SK-N-SH (cell line): ENCODE measurements around the gene CDK14. TPM values are rescaled to one million over a fixed set of nuclear protein-coding genes. Genes with fewer than 3 reads are reported as not detected.
"Not testable (repeated sequence)": the region's sequence is repeated elsewhere in the genome, so short reads cannot be mapped to it uniquely, and the experiment has no call there.

Experiments used
- CTCF ChIA-PET: fragments of 300-600, 350-600 bp; formaldehyde crosslinking; extraction: SDS; loops from one replicate; lab custom pipeline; 2021; lab: Yijun Ruan, JAX
- POLR2A ChIA-PET: fragments of 350-600 bp; sonication (Branson Sonifier 250); formaldehyde crosslinking; extraction: SDS; loops from one replicate; lab custom pipeline; 2020; ENCODE audit warnings: antibody characterized with exemption, inconsistent platforms; lab: Yijun Ruan, JAX
- DNase-seq: peaks from one replicate; pipeline ENCODE4 v3.0.0; 2012
- H2AFZ ChIP-seq: fragments of 200-600 bp; sonication (generic); 2 replicates; pipeline ENCODE4 v1.8.1; 2016; ENCODE audit warnings: antibody characterized with exemption, mild to moderate bottlenecking, low read depth
- H3F3A ChIP-seq: fragments of 200-600 bp; sonication (generic); replicated peaks from 2 replicates; pipeline ENCODE3; 2016; ENCODE audit warnings: antibody characterized with exemption, mild to moderate bottlenecking; ENCODE audit not compliant: insufficient read depth
- H3K27ac ChIP-seq, 2 experiments: fragments of 200-500 bp in 1 of 2; fragments of 200-600 bp in 1 of 2; sonication (Bioruptor generic) in 1 of 2; sonication (generic), shearing (Covaris generic) in 1 of 2; 2 replicates each; pipeline versions ENCODE4 v1.5.1 to v1.6.1; 2014 to 2016; ENCODE audit warnings: low read depth in 2 of 2, inconsistent platforms in 1 of 2, low read length in 1 of 2, mild to moderate bottlenecking in 1 of 2, mixed read lengths in 1 of 2
- H3K27me3 ChIP-seq: fragments of 200-600 bp; sonication (generic), shearing (Covaris generic); 2 replicates; pipeline ENCODE4 v1.6.1; 2016; ENCODE audit warnings: mixed run types; ENCODE audit not compliant: insufficient read depth
- H3K36me3 ChIP-seq, 2 experiments: fragments of 200-500 bp in 1 of 2; fragments of 200-600 bp in 1 of 2; sonication (Bioruptor generic) in 1 of 2; sonication (generic) in 1 of 2; replicated peaks in 1 of 2; 2 replicates each; pipeline versions ENCODE3 to v1.5.1; 2014 to 2016; ENCODE audit warnings: low read length in 1 of 2, mild to moderate bottlenecking in 1 of 2; ENCODE audit not compliant: insufficient read depth in 2 of 2, control insufficient read depth in 1 of 2
- H3K4me1 ChIP-seq, 2 experiments: fragments of 200-500 bp in 1 of 2; fragments of 200-600 bp in 1 of 2; sonication (Bioruptor generic) in 1 of 2; sonication (generic), shearing (Covaris generic) in 1 of 2; 2 replicates each; pipeline versions ENCODE4 v1.5.1 to v1.6.1; 2014 to 2016; ENCODE audit warnings: low read depth in 1 of 2, low read length in 1 of 2, mixed run types in 1 of 2; ENCODE audit not compliant: insufficient read depth in 2 of 2, control insufficient read depth in 1 of 2
- H3K4me2 ChIP-seq: fragments of 200-600 bp; sonication (generic), shearing (Covaris generic); 2 replicates; pipeline ENCODE4 v1.6.1; 2017; ENCODE audit warnings: mixed run types
- H3K4me3 ChIP-seq, 2 experiments: fragments of 200-500 bp in 1 of 2; fragments of 200-600 bp in 1 of 2; sonication (Bioruptor generic) in 1 of 2; sonication (generic), shearing (Covaris generic) in 1 of 2; 2 replicates each; pipeline versions ENCODE4 v1.5.1 to v1.8.1; 2014 to 2016; ENCODE audit warnings: low read depth in 2 of 2, inconsistent platforms in 1 of 2, low read length in 1 of 2, mild to moderate bottlenecking in 1 of 2, mixed read lengths in 1 of 2, moderate library complexity in 1 of 2
- H3K79me2 ChIP-seq: fragments of 200-600 bp; sonication (generic); 2 replicates; pipeline ENCODE4 v1.8.1; 2017; ENCODE audit warnings: mild to moderate bottlenecking; ENCODE audit not compliant: insufficient read depth
- H3K9ac ChIP-seq: fragments of 200-600 bp; sonication (generic); 2 replicates; pipeline ENCODE4 v1.6.1; 2017; ENCODE audit warnings: mixed run types
- H3K9me2 ChIP-seq: fragments of 200-600 bp; sonication (generic); 2 replicates; pipeline ENCODE4 v1.6.1; 2017; ENCODE audit warnings: mixed run types
- H3K9me3 ChIP-seq: fragments of 200-600 bp; sonication (generic); 2 replicates; pipeline ENCODE4 v1.6.1; 2017; ENCODE audit warnings: mixed run types, mild to moderate bottlenecking, moderate library complexity
- H4K20me1 ChIP-seq: fragments of 200-600 bp; sonication (generic); 2 replicates; pipeline ENCODE4 v1.6.1; 2017; ENCODE audit warnings: mild to moderate bottlenecking, mixed run types; ENCODE audit not compliant: insufficient read depth
- CHD2 ChIP-seq: fragments of 150-350 bp; IDR thresholded peaks from 2 replicates; pipeline ENCODE4 v1.6.1; 2018; ENCODE audit warnings: low read length; ENCODE audit not compliant: partially characterized antibody
- ELF1 ChIP-seq: IDR thresholded peaks from 2 replicates; pipeline ENCODE4 v1.4.0; 2012
- EP300 ChIP-seq, 2 experiments: IDR thresholded peaks; 2 replicates each; pipeline versions ENCODE4 v1.4.0 to v1.6.1; 2012; ENCODE audit warnings: borderline replicate concordance in 1 of 2, low read depth in 1 of 2, low read length in 1 of 2
- EZH2phosphoT487 ChIP-seq: fragments of 200-600 bp; sonication (generic); IDR thresholded peaks from 2 replicates; pipeline ENCODE4 v1.6.1; 2017; ENCODE audit warnings: low read depth, mixed run types, mild to moderate bottlenecking, antibody characterized with exemption, moderate library complexity, borderline replicate concordance
- MAX ChIP-seq: IDR thresholded peaks from 2 replicates; pipeline ENCODE4 v1.4.0; 2012; ENCODE audit warnings: low read depth
- MEF2A ChIP-seq: IDR thresholded peaks from 2 replicates; pipeline ENCODE4 v1.4.0; 2012; ENCODE audit warnings: low read depth, borderline replicate concordance
- PBX3 ChIP-seq: IDR thresholded peaks from 2 replicates; pipeline ENCODE4; 2012
- RFX5 ChIP-seq: IDR thresholded peaks from 2 replicates; pipeline ENCODE4 v1.6.1; 2012; ENCODE audit warnings: mild to moderate bottlenecking, improper control_type of control experiment, low read length
- RXRA ChIP-seq: IDR thresholded peaks from 2 replicates; pipeline ENCODE4 v1.4.0; 2012; ENCODE audit warnings: low read depth, mild to moderate bottlenecking, borderline replicate concordance
- TAF1 ChIP-seq: IDR thresholded peaks from 2 replicates; pipeline ENCODE4 v1.6.1; 2012; ENCODE audit warnings: low read depth, mild to moderate bottlenecking, low read length, moderate library complexity, borderline replicate concordance
- TCF12 ChIP-seq: IDR thresholded peaks from 2 replicates; pipeline ENCODE4 v1.4.0; 2012
- TEAD4 ChIP-seq: IDR thresholded peaks from 2 replicates; pipeline ENCODE4 v1.4.0; 2012; ENCODE audit warnings: mild to moderate bottlenecking, borderline replicate concordance; ENCODE audit not compliant: insufficient read depth
- ZBTB33 ChIP-seq: IDR thresholded peaks from 2 replicates; pipeline ENCODE4 v1.4.0; 2012; ENCODE audit warnings: low read depth, borderline replicate concordance
- WGBS: methylation state at CpG from one replicate; pipeline ENCODE4 v1.1.6; 2017; ENCODE audit warnings: low lambda C conversion rate; 5-methylcytosine and 5-hydroxymethylcytosine counted together
- polyA plus RNA-seq, 3 experiments: library from polyadenylated mRNA; depleted of rRNA; stranded (reverse); fragments of >200 nt; gene quantifications; 2 replicates each; pipeline ENCODE4 v1.2.3, GENCODE V29; 2012

The CDK14 gene
- polyA plus RNA-seq, 1 of the 3 experiments (the other 2 are of a cell fraction): 13.9 TPM

GRCh38 chr7:90768301-90768700, 172.2 kb downstream of the CDK14 start:
- H3K4me2 ChIP-seq: no peak overlapping the region
- WGBS: 85% methylated on average over 6 of the region's 6 CpGs
- CTCF ChIA-PET: interaction anchor here (0.8 to 2.7 kb wide), 4 partner anchors 8 to 313 kb away, joined by 3 to 10 read pairs (median 5); no protein-coding TSS in a partner anchor

GRCh38 chr7:90769036-90769435, 172.9 kb downstream of the CDK14 start:
- TF ChIP-seq TAF1 (no peak), ELF1 (no peak), RXRA (no peak)
- H3K27me3 ChIP-seq: no peaks in the 10 kb centered on the region
- no peak overlapping the region for H3K9ac ChIP-seq
- ChIA-PET CTCF (interaction anchor here (0.8 to 2.7 kb wide), 5 partner anchors 8 to 314 kb away, joined by 3 to 10 read pairs (median 3); no protein-coding TSS in a partner anchor), POLR2A (no interaction called here)
- H3K9me2 ChIP-seq: no peaks in the 10 kb centered on the region
- H2AFZ ChIP-seq: no peak overlapping the region
- H3F3A ChIP-seq: peaks cover 6% of the 10 kb centered on the region
- H3K4me3 ChIP-seq: no peak overlapping the region
- no peak for DNase-seq
- H3K27ac ChIP-seq: no peak overlapping the region
- peaks cover 12 to 28% of the 10 kb centered on the region in 2 experiments; a peak in 3 of 4 replicates for H3K4me1 ChIP-seq
- H3K9me3 ChIP-seq: peaks cover 7% of the 10 kb centered on the region; the same call in 1 of the 2 replicates
- H3K79me2 ChIP-seq: peaks cover 41% of the 10 kb centered on the region
- no peaks in the 10 kb centered on the region; the same call in 1 of the 2 replicates for H4K20me1 ChIP-seq
- H3K4me2 ChIP-seq: no peak overlapping the region
- peaks cover 0 to 40% of the 10 kb centered on the region in 2 experiments for H3K36me3 ChIP-seq

More at GRCh38 chr7:90768301-90768700, 172.2 kb downstream of the CDK14 start:
- Histone ChIP-seq H3K4me3 (no peak overlapping the region), H3K36me3 (peaks cover 0 to 39% of the 10 kb centered on the region in 2 experiments), H3F3A (peaks cover 6% of the 10 kb centered on the region), H3K4me1 (peaks cover 12 to 28% of the 10 kb centered on the region in 2 experiments; a peak in 3 of 4 replicates), H3K79me2 (peaks cover 39% of the 10 kb centered on the region), H2AFZ (no peak overlapping the region), H3K9me3 (peaks cover 7% of the 10 kb centered on the region; the same call in 1 of the 2 replicates), H3K9me2 (no peaks in the 10 kb centered on the region), H3K9ac (no peak overlapping the region), H3K27ac (no peak overlapping the region), H4K20me1 (no peaks in the 10 kb centered on the region; the same call in 1 of the 2 replicates), H3K27me3 (no peaks in the 10 kb centered on the region)
- DNase-seq: no peak
- POLR2A ChIA-PET: no interaction called here
- TF ChIP-seq TEAD4: no peak

- H3K79me2 ChIP-seq: peaks cover 41% of the 10 kb centered on the region
- H3K9me2 ChIP-seq, H3F3A ChIP-seq, H3K27me3 ChIP-seq, H3K27ac ChIP-seq, DNase-seq, H3K4me3 ChIP-seq, H3K9me3 ChIP-seq, H2AFZ ChIP-seq, H4K20me1 ChIP-seq, POLR2A ChIA-PET, H3K4me2 ChIP-seq, H3K9ac ChIP-seq: not testable (repeated sequence)
- peaks cover 12 to 28% of the 10 kb centered on the region in 2 experiments; a peak in 3 of 4 replicates for H3K4me1 ChIP-seq
- 95% methylated on average over 5 of the region's 5 CpGs for WGBS
- CTCF ChIA-PET: interaction anchor here (0.6 to 2.7 kb wide), 3 partner anchors 9 to 265 kb away, joined by 3 to 10 read pairs (median 4); no protein-coding TSS in a partner anchor
- H3K36me3 ChIP-seq: peaks cover 0 to 40% of the 10 kb centered on the region in 2 experiments
Measured at GRCh38 chr7:90769566-90769965, 173.4 kb downstream of the CDK14 start.

- CTCF ChIA-PET: no interaction called here
- Histone ChIP-seq H3K79me2 (peaks cover 41% of the 10 kb centered on the region), H3K27me3 (no peaks in the 10 kb centered on the region), H3F3A (no peaks in the 10 kb centered on the region), H3K36me3 (peaks cover 0 to 40% of the 10 kb centered on the region in 2 experiments), H3K9ac (no peak overlapping the region), H3K27ac (no peak overlapping the region), H4K20me1 (no peaks in the 10 kb centered on the region), H3K4me3 (no peak overlapping the region), H2AFZ (no peak overlapping the region), H3K4me1 (peaks cover 8 to 23% of the 10 kb centered on the region in 2 experiments; a peak in 3 of 4 replicates), H3K9me3 (peaks cover 7% of the 10 kb centered on the region; the same call in 1 of the 2 replicates), H3K9me2 (no peaks in the 10 kb centered on the region), H3K4me2 (no peak overlapping the region)
- 86% methylated on average over 2 of the region's 2 CpGs for WGBS
- POLR2A ChIA-PET: no interaction called here
- no peak for DNase-seq
- TF ChIP-seq RFX5 (no peak), TCF12 (no peak), PBX3 (no peak), MAX (no peak), MEF2A (no peak), EP300 (IDR thresholded peaks at IDR 0.05; ENCODE audit: borderline replicate concordance in 1 of 2, low read depth in 1 of 2, low read length in 1 of 2) (no peak), CHD2 (no peak), EZH2phosphoT487 (no peak), ZBTB33 (no peak)
Measured at GRCh38 chr7:90771281-90771680, 175.2 kb downstream of the CDK14 start.
